DMS79 treated with DMSO at 0.1 percent for 48 hours (cell line): ENCODE data around the gene ANKRD9.

Experiments used
- DNase-seq: peaks from one replicate; lab custom pipeline; 2025; lab: John Stamatoyannopoulos, UW

Gene ANKRD9

DNA sequence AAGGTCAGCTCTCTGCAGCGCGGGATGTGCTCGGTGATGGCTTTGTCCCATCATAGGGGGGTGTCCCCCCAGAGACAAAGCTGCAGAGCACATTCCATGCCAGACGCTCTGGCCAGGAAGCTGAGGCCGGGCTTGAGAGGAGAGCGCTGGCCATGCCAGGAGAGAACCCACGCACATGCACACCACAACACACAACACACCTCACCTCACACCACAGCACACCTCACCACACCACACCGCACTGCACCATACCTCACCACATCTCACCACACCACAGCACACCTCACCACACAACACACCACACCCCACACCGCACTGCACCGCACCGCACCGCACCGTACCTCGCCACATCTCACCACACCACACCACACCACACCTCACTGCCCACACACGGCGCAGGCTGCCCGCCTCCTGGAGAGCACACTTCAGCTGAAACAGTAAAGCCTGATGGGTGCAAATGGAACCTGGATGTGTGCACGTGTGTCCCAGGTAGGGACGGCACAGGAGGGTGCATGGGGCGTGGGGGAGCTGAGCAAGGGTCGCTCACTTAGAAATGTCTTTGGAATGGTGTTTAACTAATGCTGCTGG lies 10.8 kb downstream of the ANKRD9 start:
- DNase-seq: no peak

DNA sequence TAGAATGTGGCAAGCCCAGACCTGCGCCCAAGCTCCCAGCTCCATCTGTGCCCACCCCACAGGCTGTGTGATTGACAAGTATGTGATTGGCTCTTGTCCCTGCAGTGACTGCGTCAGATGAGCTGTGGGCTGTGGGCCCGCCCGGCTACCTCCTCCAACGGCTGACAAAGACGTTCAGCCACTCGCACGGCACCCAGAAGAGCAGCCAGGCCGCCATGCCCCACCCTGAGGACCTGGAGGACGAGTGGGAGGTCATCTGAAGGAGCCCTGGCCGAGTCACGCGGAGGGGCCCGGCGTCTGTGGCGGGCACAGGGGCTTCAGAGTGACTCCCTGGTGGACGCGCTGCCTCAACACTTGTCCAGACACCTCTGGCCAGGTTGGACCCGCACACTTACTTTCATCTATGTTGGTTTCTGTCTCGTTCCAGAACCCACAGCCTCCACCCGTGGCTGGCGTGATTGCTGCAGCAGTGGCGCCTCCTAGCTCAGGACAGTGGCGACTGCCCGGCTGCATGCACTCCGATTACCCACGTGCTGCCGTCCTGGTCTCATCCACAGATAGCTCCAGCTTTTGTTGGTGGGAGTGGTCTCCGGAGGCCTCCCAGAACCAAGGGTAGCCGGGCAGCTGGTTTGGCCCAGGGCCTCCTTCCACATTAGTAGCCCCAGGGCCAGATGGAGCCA lies 11.4 kb downstream of the ANKRD9 start:
- DNase-seq: no peak

DNA sequence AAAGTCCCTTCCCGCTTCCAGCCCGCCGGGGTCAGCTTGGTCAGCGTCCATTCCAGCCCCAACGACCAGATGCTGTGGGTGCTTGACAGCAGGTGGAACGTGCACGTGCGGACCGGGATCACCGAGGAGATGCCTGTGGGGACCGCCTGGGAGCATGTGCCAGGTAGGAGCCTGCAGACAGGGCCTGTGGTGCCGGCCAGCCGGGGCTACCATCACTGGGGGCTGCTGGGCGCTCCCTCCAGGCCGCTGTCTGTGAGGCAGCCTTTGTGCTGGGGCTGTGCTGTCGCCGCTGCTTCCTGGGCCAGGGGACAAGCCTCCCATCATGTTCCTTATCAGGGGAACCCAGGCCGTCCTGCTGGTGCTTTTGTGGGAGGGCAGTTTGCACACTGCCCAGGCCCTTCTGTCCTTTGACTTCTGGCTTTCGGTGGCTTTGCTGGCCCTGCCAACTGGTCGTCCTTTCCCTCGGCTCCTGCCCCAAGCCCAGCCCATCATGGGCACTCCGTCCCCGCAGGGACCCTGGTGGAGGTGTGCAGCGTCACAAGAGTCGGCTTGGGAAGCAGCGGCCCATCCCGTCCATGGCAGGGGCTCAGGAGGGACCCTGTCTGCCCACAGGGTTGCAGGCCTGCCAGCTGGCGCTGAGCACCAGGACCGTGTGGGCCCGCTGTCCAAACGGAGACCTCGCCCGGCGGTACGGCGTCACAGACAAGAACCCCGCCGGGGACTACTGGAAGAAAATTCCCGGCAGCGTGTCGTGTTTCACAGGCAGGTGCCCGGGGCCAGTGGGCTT lies 12.4 kb downstream of the ANKRD9 start:
- DNase-seq: no peak

DNA sequence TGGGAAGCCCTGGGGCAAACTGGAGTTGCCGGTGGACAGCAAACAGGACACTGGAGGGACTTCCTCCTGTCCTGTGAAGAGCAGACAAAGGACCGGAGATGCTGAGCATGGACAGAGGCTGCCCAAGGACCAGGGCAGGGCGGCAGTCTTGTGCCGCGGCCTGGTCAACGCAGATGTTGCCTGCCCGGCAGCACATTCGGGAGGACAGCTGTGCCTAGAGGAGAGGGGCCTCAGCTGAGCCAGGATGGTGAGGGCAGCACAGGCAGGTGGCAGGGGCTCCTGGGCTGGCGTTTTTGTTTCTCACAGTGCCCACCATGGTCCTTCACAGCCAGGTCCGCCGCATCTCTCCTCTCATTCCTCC lies 13.3 kb downstream of the ANKRD9 start:
- no peak for DNase-seq

DNA sequence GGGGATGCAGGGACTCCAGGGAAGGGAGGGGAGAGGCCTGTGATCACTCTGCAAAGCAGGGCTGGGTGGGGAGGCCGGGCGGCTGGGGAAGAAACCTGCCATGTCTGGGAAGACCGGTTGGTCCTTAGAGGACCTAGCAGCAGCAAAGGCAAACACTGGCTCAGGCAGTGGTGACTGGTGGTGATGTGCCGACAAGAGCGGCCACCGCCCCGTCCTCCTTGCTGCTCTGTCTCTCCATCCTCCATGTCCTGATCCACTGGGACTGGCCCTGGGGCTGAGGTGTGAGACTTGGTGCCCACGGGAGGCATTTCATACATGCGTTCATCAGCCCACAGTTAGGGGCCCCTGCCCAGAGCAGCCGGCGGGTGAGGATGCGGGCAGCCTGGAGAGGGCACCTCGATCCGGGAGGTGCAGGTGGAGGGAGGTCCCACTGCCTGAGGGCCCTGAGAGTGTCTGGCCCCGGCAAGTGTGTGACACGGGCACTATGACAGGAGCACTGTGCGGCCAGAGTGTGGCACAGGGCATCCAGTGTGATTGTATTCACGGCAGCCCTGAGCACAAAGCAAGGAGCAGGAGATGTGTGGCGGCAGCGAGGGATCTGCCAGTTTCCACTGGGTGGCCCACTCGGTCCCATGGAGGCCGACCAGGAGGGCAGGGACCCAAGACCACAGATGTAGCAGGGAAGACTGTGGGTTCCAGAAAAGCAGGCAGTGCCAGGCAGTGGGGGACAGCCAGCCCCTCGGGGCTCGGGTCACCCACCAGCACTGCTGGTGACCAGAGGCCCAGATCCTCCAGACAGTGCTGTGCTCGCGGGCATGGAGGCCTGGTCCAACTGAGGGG lies 13.9 kb downstream of the ANKRD9 start:
- DNase-seq: no peak

DNA sequence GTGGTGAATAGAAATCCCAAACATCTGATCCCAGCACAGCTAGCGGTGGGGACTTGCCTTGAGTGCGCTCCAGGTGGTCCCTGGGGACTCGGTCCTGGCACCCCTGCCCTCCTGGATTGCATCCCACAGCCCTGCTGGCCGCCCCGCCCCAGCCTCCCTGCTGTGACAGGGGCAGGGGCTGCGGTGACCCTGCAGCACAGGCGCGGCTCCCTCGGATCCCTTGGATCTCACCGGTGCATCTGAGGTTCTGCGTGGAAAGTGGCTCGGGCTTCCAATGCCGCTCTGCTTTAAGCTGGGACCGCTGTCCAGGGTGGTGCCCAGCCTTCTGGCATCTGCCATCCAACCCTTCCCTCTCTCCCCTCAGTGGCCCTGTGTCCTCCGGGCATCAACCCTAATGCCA lies 16.0 kb downstream of the ANKRD9 start:
- DNase-seq: no peak

DNA sequence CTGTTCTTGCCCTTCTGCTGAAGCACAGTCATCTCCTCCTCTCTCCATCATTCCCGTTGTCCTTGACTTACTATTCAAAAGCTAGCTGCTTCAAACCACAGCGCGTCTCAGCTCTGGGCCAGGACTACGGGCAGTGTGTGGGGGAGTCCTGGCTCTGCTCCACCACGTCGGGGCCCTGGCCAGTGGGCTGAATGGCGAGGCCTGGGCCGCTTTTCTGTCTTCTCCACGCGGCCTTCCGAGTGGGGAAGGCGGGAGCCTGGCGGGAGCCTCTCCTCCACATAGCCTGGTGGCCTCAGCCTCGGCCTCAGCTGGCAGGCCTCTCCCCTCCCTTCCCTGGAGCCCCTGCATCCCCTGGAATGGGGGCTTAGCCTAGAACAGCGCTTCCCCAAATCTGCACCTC lies 16.5 kb downstream of the ANKRD9 start:
- DNase-seq: no peak

DNA sequence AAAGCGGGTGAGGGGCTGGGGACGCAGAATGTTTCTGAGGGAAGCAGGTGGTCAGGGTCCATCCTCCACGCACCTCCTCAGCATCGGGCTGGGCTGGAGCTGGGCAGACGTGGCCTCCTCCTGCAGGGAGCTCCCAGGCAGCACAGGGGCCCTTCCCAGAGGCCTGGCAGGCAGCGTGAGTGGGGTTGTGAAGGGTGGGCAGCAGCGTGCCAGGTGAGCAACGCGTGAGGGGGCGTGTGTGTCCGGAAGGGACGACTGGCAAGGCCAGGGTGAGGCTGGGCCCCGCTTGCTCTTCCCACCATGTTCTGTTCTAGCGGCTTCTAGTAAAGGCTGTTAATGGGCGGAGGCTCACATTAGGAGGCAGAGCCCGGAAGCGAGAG lies 17.1 kb downstream of the ANKRD9 start:
- no peak for DNase-seq

DNA sequence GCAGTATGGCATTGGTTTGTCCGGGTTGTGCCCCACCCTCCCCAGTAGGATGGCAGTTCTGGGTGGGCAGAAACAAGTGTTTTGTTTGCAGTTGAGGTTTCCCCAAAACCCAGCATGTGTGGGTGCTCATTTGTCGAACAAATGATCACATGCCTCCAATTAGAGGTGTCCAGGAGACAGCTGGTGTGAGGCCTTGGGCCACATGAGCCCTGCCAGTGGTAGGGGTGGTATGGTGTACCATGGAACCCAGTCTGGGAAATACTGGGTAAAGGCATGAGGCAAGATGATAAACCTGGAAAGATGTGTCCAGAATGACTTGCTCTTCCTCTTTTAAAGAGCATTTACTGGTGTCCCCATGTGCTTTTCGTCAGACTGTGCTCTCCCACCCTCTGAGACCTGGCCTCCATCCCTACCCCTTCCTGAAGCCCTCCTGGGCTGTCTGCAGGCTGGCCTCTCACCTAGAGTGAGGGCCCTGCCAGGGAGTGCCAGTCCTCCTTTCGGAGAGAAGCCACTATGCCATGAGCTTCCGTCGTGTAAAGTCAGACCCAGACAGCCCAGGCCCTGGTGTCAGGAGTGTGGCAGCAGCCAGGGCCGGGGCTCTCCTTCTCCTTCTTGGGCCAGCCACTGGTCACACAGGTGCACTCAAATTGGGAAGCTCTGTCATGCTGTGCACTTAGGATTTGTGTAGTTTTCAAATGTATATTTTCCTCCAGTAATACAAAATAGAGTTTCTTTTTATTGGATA lies 17.6 kb downstream of the ANKRD9 start:
- DNase-seq: no peak

DNA sequence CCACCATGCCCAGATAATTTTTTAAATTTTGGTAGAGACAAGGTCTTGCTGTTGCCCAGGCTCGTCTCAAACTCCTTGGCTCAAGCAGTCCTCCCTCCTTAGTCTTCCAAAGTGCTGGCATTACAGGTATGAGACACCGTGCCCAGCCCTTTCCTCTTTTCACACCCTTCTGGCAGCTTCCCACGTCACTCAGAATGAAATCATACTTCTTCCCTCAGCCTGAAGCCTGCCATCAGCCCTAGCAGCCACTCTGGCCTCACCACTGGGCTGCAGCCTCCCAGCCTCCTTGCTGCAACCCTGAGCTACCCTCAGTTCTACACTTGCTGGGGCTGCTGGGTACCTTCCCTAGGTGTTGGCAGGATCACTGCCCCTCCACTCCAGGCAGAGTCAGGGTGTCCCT lies 18.2 kb downstream of the ANKRD9 start:
- no peak for DNase-seq

DNA sequence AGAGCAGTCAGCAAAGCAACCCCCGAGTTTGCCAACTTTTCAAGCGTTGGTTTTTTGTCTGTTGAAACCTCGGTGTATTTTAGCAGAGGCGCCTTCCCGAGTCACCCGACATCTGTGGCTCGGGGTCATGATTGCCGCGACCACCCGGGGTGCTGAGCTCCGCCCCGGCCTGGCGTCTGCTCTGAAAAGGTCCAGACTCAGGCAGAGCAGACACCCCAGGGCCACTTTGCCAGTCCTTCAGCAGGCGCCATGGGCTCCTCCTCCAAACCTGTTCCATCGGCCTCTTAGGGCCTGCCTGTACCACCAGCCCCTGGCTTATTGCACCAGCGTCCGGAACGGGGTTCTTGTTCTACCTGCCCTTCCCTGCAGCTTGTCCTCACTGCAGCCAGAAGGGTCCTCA lies 19.1 kb downstream of the ANKRD9 start:
- no peak for DNase-seq

DNA sequence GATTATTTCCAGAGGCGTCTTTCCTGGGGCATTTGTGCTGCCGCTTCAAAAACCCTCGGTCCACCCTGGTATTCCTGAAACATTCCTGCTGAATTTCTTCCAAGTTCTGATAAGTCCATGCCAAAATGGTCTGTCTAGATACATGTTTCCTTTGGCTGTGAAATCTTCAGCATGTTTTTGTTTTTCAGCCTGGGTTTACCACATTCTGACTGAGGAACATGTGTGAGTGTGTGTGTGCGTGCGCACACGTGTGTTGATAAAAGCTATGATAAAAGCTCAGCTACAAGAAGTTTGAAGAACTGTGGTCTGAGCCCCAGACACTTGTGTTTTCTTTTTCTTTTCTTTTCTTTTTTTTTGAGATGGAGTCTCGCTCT lies 22.4 kb downstream of the ANKRD9 start:
- no peak for DNase-seq

DNA sequence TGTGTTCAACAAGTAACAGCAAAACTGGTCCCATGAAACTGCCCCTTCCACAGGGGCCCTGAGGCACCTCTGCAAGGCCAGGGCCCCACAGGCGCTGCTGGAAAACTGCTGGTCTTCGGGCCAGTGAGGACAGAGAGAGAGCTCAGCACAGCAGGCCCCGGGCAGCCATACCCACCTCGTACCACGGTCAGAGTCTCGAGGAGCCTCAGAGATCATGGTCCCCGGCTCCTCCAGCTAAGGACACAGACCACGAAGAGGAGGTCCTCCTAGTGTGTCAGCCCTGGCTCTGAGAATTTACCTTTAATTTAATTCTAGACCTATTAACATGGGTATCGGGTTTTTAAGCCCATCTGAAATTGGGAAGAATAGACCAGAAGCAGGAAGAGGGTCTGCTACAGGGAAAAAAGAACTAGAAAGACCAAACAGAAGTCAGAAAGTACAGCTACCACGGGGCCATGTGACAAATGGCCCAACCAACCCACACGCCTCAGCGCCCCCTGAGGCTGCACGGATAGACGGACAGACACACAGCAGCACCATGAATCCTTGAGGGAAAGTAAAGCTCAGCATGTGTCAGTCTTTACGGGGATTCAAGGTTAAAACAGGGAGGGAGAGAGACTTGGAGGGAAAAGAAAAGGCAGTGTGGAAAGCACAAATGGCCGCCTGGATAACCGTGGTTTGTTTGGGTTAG lies 22.9 kb downstream of the ANKRD9 start:
- DNase-seq: no peak

DNA sequence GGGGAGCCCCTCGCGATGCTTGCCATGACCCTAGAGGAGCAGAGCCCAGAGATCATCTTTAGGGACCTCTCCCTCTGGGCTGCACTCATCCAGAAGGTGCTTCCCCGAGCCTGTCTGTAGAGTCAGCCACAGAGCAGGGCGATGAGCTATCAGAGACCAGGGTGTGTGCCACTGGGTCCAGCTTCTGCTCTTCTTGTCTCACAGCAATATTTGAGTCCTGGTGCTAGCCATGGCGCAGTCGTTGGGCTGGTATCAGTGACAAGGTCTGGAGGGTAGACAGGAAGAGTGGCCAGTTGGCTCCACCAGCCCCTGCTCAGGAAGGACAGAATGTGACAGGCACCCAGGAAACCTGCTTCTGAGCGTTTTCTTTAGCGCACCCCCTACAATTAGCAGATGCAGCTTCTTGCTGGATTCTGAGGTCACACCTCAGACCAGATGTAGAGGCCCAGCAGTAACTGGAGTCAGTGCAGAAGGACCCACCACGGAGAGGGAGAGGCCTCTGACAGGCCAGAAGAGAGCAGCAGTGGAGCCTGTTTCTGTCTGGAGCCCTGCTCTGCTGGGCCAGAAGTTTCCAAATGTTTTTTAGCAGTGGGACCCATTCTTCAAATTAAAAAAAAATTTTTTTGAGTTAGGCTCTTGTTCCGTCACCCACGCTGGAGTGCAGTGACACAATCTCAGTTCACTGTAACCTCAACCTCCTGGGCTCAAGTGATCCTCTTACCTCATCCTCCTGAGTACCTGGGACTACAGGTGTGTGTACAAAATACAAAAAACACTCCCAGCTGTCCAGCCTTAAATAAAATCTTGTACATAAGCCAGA lies 23.7 kb downstream of the ANKRD9 start:
- peak; percentile 60 for DNase-seq

DNA sequence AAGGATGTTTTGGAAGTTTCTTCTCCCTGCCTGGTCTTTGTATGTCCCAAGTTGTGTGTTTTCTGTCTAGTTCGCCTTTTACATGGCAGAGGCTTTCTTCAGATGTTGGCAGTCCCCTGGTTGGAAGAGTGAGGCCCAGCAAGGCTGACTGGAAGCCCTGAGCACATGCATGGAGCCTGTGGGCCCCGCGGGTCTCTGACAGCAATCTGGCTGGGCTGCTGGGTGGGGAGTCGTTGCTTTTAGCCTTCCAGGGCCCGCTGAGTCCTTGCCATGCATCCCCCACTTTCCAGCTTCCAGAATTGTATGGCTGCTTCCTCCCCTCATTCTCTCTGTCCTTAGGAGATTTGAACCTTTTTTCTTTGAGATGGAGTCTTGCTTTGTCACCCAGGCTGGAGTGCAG lies 25.3 kb downstream of the ANKRD9 start:
- no peak for DNase-seq

DNA sequence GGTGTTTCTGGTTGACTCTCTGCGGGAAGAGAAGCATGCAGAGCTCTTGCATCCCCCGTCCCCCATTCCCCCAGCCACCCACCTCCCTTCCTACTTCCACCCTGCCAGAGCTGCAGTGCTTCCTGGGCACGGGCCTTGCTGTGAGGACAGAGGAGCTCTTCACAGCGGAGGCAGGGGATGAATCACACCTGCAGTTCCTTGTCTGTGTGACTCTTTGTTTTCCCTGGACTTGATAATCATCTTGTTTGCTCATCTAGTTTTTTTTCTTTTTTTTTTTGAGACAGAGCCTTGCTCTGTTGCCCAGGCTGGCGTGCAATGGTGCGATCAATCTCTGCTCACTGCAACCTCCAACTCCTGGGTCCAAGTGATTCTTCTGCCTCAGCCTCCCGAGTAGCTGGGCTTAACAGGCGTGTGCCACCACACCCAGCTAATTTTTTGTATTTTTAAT lies 27.8 kb downstream of the ANKRD9 start:
- no peak for DNase-seq

DNA sequence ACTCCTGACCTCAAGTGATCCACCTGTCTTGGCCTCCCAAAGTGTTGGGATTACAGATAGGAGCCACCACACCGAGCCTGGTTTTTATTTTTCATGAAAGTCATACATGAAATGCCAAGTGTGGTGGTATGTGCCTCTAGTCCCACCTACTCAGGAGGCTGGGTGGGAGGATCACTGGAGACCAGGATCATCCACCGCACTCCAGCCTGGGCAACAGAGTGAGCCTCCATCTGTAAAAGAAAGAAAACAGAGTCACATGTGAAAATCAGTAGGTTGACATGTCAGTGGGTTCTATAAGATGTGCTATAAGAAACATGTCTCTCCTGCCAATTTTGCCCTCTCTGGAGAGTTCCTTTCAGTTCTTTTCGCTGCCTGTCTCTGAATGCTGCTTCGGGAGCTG lies 28.2 kb downstream of the ANKRD9 start:
- DNase-seq: no peak

DNA sequence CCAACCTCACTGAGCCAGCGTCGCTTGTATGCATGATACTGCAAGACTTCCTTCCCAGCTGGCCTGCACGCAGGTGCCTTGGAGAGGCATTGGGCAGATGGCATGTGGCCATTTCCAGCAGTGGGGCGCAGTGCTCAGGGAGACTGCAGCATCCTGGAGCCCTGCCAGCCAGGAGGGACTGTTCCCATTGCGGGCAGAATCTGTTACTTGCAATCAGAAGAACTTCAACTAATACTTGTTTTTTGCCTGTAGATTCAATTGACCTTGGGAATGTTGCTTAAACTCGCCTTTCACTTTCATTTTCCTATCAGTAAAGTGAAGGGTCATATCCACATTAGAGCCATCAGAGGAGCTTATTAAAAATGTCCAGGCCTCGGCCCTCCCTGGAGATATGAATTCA lies 29.8 kb downstream of the ANKRD9 start:
- peak; percentile 98 for DNase-seq

DNA sequence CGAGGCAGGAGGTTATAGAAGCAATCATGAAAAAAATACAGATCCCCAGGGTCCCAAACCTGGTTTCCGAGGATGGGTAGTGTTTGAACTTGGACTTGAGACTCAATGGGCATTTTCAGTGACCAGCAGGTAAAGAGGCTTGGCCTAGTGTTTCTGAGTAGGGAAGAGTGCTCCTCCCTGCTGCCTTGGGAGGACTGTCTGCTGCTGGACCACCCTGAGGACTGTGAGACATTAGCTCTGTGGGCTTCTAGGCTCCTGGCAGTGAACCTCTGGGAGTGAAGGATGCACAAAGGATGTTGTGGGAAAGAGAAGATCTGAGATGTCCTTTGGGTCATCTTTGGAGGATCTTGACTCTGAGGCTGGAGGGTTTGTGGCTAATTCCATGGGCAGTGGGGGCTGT lies 30.5 kb downstream of the ANKRD9 start:
- no peak for DNase-seq

DNA sequence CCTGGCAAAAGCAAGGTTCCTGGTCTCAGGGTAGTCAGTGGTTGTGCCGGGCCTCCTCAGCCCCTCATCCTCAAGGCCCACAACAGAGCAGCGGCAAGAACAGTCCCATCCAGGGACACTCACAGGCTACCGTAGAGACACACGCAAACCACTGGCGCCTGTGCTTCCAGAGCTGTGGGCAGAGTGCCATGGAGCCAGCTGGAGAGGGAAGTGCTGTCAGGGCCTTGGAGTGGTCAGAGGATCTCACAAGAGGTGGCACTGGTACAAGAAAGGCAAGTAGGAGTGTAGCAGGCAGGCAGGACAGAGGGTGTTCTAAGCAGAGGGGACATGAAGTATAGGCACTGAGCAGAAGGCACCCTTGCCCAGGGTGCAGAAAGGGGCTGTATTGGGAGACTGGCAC lies 34.6 kb downstream of the ANKRD9 start:
- DNase-seq: peak; percentile 94
